MM.1S (cell line): ENCODE measurements around the gene NUSAP1.

Source experiments
- CTCF ChIP-seq: fragments of 300-600 bp; sonication (generic); IDR thresholded peaks from 2 replicates; pipeline ENCODE4 v1.5.1; 2016; ENCODE audit warnings: antibody characterized with exemption, low read length, mixed read lengths
- EZH2 ChIP-seq: fragments of 300-600 bp; sonication (generic); optimal IDR thresholded peaks from 2 replicates; pipeline ENCODE3; 2017; ENCODE audit warnings: low read depth, mild to moderate bottlenecking, antibody characterized with exemption, low read length, mixed read lengths

- TF ChIP-seq CTCF (no peak), EZH2 (no peak)
These were observed 41.5 kb upstream of the NUSAP1 start for GRCh38 chr15:41291065-41291631.
